NCI-H1105 treated with DMSO at 0.1 percent for 48 hours (cell line): ENCODE measurements around the gene HCST.
"Not testable (repeated sequence)": the region's sequence is repeated elsewhere in the genome, so short reads cannot be mapped to it uniquely, and the experiment has no call there.

Experiments
- DNase-seq: peaks from one replicate; lab custom pipeline; 2025; lab: John Stamatoyannopoulos, UW

Gene HCST

GRCh38 chr19:35879770-35880317, 22.5 kb upstream of the HCST start:
- peak; percentile 34 for DNase-seq

- DNase-seq: peak; percentile 48
These were observed 20.1 kb upstream of the HCST start for GRCh38 chr19:35882114-35882832.

DNA sequence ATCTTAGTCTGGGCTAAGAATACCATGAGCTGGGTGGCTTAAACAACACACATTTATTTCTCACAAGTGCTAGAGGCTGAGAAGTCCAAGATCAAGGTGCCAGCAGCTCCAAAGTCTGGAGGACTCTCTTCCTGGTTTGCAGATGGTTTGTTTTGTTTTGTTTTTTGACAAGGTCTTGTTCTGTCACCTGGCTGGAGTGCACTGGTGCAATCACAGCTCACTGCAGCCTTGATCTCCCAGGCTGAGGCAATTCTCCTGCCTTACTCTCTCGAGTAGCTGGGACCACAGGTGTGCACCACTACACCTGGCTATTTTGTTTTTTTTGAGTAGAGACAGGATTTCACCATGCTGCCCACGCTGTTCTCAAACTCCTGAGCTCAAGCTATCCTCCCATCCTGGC, 18.4 kb upstream of the HCST start:
- no peak for DNase-seq

DNA sequence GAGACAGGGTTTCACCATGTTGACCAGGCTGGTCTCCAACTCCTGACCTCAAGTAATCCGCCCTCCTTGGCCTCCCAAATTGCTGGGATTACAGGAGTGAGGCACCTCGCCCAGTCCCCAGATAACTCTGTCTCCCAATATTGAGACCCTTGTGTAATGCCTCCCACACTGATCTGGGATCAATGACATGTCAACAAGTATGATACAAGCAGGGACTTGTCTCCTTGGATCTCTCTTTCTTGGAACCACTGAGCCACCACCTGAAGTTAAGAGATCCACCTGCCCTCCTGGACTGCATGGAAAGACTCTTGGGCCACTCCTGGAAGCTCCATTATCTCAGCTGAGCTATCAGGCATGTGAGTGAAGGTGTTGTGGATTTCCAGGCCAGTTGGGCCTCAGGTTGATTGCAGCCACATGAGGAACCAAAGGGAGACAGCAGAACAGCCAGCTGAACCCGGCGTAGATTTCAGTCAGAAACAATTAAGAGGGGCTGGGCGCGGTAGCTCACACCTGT, 17.0 kb upstream of the HCST start:
- no peak for DNase-seq

- DNase-seq: no peak
These were observed 16.4 kb upstream of the HCST start for GRCh38 chr19:35885904-35886303.

- DNase-seq: no peak
These were observed 15.1 kb upstream of the HCST start for GRCh38 chr19:35887197-35887596.

- DNase-seq: no peak
These were observed 13.9 kb upstream of the HCST start for GRCh38 chr19:35888398-35888797.

GRCh38 chr19:35889370-35890112, 12.8 kb upstream of the HCST start:
- DNase-seq: no peak

- DNase-seq: no peak
These were observed 12.1 kb upstream of the HCST start for GRCh38 chr19:35890113-35890650.

GRCh38 chr19:35891819-35892218, 10.5 kb upstream of the HCST start:
- not testable (repeated sequence) for DNase-seq

GRCh38 chr19:35894342-35894741, 8.0 kb upstream of the HCST start:
- no peak for DNase-seq

DNA sequence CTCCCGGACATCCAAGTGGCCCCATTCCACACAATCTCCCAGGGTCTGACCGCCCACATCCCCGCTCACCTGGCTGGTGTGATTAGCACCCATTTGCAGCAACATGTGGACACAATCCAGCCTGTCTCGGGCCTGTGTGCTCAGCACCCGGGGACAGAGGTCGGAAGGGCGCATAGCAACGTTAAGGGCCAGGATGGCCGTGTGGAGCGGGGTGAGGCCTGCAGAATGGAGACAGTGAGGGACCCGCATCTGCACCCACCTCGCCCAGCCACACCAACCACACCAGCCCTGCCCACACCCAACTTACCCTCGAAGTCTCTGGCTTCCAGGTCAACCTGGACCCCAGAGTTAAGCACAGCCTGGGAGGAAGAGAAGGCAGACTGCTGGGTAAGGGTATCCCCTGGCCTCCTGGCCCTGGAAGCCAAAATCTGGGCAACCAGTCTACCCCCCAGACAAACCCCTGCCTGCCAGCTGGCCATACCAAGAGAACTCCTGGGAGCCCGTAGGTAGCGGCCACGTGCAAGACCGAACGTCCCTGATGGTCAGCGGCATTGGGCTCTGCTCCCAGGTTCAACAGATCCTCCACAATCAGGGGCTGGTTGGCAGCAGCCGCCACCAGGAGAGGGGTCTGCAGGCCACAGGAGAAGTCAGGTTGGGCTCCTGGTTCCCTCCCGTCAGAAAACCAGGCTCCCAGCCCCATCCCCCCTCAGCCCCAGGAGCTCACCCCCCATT, 6.3 kb upstream of the HCST start:
- DNase-seq: no peak

GRCh38 chr19:35896643-35897040, 5.7 kb upstream of the HCST start:
- DNase-seq: no peak

GRCh38 chr19:35897706-35898451, 4.5 kb upstream of the HCST start:
- DNase-seq: no peak

- no peak for DNase-seq
These were observed 3.9 kb upstream of the HCST start for GRCh38 chr19:35898499-35898809.

DNA sequence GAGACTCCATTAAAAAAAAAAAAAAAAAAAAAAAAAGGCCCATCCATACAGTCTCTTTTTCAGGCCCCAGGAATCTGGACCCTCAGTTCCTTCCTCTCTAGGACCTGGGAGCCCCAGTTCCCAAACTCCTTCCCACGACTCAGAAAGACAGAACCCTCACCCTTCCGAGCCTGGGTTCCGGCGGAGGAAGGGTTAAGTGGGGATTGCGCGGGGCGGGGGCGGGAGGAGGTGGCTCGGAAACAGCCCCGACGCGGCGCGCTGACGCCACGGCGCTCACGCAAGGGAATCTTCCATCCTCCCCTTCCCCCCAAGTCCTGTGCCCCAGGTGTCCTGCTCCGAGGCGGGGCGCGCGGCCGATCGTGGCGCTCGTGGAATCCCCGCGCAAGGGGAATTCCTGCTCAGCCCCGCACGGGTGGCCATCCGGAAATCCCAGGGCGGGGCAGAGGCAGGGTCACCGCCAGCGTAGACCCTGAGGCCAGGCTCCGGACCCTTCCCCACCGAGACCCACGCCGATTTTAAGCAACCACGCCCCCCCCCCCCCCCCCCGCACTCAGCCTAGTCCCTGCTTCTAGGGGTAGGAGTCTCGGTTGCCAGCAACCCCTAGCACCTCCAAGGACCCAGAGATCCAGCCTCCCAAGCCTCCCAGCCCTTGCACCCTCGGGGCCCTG, 2.6 kb upstream of the HCST start:
- DNase-seq: peak; percentile 69

GRCh38 chr19:35901055-35901644, 1.2 kb upstream of the HCST start:
- DNase-seq: no peak

DNA sequence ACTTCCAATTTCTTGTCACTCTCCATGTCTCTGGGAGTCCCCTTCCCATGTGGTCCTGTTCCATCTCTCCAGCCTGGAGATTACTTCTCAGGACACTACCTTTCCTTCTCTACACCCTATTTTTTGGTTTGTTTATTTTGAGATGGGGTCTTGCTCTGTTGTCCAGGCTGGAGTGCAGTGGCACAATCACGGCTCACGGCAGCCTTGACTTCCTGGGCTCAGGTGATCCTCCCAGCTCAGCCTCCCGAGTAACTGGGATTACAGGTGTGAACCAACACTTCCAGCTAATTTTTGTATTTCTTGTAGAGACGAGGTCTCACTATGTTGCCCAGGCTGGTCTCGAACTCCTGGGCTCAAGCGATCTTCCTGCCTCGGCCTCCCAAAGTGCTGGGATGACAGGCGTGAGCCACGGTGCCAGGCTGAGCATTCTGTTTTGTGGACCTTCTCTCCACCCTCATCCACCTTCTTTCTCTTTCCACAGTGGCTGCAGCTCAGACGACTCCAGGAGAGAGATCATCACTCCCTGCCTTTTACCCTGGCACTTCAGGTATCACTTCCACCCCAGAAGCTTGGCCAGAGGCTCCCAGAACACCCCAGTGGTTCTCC, 644 bp downstream of the HCST start:
- no peak for DNase-seq

DNA sequence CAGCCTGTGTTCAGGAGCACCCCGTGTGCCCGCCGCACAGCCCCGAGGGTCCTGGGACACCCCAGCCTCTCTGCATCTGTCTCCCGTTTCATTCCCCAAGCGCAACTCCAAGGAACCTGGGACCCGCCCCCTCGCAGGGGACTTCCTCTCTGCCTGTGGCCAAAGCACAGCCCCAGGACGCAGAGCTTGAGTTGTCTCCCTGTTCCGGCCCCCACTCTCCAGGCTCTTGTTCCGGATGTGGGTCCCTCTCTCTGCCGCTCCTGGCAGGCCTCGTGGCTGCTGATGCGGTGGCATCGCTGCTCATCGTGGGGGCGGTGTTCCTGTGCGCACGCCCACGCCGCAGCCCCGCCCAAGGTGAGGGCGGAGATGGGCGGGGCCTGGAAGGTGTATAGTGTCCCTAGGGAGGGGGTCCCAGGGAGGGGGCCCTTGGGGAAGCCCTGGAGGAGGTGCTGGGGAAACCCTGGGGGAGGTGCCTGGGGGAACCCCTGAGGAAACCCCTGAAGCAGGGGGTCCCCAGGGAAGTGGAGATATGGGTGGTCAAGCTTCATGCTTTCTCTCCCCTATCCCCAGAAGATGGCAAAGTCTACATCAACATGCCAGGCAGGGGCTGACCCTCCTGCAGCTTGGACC, 1.3 kb downstream of the HCST start:
- no peak for DNase-seq
